GM13976 (cell line): ENCODE results near the gene ALPL.
"Not testable (repeated sequence)": the region's sequence is repeated elsewhere in the genome, so short reads cannot be mapped to it uniquely, and the experiment has no call there.

Experiments used
- DNase-seq: peaks from one replicate; pipeline ENCODE4 v3.0.0; 2012; ENCODE audit warnings: low spot score
- in situ Hi-C: fragments of 300-500 bp; cut with MboI; formaldehyde crosslinking; loops from one replicate; pipeline ENCODE4 v1.12.0; 2022; ENCODE audit warnings: low sequenced_read_pairs, mixed read lengths, inconsistent platforms; ENCODE audit not compliant: unreplicated experiment
- TF ChIP-seq, protein P1 (sequence below): IDR thresholded peaks from 2 replicates; pipeline ENCODE4 v1.5.1; 2012; ENCODE audit warnings: borderline replicate concordance, mild to moderate bottlenecking; ENCODE audit not compliant: insufficient read depth; ENCODE audit errors: extremely low read depth, missing control alignments, control extremely low read depth

The ALPL gene

DNA sequence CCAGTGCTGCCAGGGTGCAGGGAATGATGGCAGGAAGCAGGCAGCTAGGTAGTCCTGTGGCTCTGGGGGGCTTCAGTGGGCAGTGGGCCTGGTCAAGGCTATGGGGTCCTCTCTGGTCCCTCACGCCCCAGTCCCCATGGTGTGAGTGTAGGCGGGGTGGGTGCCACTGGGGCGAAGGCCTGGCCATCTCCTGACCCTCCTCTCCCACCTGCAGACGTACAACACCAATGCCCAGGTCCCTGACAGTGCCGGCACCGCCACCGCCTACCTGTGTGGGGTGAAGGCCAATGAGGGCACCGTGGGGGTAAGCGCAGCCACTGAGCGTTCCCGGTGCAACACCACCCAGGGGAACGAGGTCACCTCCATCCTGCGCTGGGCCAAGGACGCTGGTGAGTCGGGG, 53.7 kb downstream of the ALPL start:
- TF ChIP-seq, protein P1, sequence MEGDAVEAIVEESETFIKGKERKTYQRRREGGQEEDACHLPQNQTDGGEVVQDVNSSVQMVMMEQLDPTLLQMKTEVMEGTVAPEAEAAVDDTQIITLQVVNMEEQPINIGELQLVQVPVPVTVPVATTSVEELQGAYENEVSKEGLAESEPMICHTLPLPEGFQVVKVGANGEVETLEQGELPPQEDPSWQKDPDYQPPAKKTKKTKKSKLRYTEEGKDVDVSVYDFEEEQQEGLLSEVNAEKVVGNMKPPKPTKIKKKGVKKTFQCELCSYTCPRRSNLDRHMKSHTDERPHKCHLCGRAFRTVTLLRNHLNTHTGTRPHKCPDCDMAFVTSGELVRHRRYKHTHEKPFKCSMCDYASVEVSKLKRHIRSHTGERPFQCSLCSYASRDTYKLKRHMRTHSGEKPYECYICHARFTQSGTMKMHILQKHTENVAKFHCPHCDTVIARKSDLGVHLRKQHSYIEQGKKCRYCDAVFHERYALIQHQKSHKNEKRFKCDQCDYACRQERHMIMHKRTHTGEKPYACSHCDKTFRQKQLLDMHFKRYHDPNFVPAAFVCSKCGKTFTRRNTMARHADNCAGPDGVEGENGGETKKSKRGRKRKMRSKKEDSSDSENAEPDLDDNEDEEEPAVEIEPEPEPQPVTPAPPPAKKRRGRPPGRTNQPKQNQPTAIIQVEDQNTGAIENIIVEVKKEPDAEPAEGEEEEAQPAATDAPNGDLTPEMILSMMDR = no peak
- DNase-seq = no peak
- in situ Hi-C loops = no loop called here

DNA sequence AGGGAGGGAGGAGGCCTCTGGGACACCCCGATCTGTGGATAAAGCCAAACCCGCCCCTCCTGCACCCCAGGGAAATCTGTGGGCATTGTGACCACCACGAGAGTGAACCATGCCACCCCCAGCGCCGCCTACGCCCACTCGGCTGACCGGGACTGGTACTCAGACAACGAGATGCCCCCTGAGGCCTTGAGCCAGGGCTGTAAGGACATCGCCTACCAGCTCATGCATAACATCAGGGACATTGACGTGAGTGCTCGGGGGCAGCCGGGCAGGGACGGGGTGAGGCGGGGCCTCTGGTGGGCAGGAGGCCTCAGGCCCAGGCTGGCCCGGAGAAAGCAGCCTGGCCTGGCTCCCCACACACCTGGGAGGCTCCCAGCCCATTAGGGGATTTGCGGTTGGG, 54.7 kb downstream of the ALPL start:
- DNase-seq = no peak
- in situ Hi-C loops = no loop called here
- TF ChIP-seq, protein P1 = no peak

DNA sequence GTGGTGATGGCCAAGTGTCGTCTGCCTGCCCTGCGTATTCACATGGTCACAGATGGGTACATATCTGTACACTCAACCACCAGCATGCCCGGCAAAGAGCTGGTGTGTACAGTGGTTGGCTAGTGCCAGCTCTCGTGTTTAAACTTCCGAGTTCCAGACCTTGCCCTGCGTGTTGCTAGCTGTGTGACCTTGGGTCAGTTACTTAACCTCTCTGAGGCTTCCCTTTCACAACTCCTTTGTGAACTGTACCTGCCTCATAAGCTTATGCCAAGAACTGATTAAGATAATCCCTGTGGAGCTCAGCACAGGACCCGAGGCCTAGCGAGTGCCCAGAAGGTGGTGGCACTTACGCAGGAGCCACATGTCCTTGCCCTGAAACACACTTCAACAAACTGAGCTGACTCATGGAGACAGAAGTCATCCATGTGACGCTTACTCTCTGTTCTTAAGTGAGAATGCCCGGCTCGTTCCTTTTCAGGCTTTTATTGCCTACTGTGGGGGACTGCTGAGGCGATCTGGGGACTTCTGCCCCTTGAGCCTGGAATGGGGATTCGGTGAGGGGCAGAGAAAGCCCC, 55.4 kb downstream of the ALPL start:
- TF ChIP-seq, protein P1 = no peak
- DNase-seq = no peak
- in situ Hi-C loops = no loop called here

DNA sequence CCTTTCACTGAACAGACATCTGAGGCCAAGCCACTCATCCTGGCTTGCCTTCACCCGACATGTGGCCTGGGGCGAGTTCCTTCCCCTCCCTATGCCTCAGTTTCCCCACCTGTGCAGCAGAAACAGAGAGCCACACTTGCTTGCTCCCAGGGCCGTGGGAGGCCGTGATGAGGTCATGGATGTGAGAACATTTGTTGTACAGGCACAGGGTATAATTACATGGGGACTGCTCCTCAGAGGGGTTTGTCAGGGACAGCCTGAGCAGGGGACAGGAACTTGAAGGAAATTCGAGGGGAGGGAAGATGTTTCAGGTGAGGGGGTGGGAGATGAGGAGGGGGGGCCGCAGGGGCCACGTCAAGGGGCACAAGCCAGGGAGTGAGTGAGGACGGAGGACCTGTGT, 56.1 kb downstream of the ALPL start:
- in situ Hi-C loops = no loop called here
- no peak for DNase-seq
- TF ChIP-seq, protein P1 = no peak

DNA sequence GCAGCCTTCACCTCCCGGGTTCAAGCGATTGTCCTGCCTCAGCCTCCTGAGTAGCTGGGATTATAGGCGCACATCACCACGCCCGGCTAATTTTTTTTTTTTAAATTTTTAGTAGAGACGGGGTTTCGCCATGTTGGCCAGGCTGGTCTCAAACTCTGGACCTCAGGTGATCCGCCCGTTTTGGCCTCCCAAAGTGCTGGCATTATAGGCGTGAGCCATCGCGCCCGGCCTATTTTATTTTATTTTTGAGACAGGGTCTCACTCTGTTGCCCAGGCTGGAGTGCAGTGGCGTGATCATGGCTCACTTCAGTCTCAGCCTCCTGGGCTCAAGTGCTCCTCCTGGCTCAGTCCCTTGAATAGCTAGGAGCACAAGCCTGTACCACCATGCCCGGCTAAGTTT, 57.1 kb downstream of the ALPL start:
- DNase-seq, in situ Hi-C loops: not testable (repeated sequence)

DNA sequence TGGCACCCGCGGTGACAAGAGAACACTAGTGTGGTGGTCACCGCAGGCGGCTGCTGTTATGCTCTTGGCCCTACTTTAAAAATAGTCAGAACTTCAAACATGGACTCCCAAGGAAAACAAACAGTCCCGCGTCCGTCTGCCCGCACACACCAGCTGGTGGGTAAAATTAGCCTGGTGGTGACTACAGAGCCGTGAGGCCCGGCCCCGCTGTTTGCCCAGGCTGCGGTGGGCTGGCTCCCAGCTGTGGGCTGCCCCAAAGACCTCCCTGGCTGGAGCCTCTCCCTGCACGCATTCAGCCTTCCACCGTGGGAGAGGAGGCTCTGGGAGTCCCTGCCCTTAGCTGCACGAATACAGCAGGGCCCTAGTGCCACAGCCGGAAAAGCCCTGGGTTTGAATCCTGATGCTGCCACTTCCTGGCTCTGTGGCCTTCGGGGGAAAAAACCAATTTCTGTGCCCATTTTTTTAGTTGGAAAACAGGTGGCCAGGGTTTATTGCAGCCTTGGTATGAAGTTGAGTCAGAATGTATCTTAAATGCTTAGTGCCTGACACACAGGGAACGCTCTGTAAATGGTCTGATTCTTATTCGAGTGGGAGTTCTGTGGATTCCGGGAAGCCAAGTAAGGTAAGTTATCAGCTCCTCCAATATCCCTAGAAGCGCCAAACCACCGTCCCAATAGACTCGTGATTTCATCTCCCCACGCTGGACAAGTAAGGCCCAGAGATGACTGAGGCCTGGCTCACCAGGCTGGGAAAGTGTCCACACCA, 58.2 kb downstream of the ALPL start:
- no peak for DNase-seq
- in situ Hi-C loops = no loop called here
- TF ChIP-seq, protein P1 = no peak

DNA sequence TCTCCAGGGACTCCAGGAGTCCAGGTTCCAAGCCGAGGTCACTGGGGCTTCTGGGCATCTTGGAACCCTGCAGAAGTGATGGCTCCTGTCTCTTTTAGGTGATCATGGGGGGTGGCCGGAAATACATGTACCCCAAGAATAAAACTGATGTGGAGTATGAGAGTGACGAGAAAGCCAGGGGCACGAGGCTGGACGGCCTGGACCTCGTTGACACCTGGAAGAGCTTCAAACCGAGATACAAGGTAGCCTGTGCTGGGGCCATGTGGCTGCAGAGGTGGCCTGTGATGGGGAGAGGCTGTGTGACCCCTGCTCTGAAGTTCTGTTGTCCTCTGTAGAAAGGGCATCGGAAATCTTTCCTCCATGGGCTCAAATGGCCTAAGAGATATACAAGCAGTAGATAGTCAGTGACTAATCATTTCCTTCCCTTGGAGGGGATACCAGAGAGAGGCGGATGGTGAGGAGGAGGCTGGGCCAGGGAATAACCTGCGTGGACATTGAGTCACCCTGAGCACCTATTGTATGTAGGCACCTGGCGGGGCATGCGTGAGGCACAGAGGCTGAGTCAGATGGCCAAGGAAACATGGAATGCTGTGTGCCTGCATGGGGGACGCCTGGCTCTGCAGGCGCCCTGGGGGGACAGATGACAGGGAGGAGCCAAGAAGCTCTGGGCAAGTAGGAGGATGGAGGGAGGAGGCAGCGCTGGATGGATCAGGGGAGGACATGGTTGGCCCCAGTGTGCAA, 59.0 kb downstream of the ALPL start:
- DNase-seq = no peak
- TF ChIP-seq, protein P1 = no peak
- in situ Hi-C loops = no loop called here
